Progenitor cell of endocrine pancreas (in vitro differentiated cells): ENCODE measurements around the gene EHD3. TPM values are rescaled to one million over a fixed set of nuclear protein-coding genes. Genes with fewer than 3 reads are reported as not detected.
"Not testable (repeated sequence)": the region's sequence is repeated elsewhere in the genome, so short reads cannot be mapped to it uniquely, and the experiment has no call there.

Experiments
- DNase-seq: peaks from one replicate; pipeline ENCODE4 v3.0.0; 2021; ENCODE audit warnings: low spot score; ENCODE audit not compliant: unreplicated experiment
- H3K27ac Mint-ChIP-seq: 2 replicates; pipeline ENCODE4 v1.8.0; 2021; ENCODE audit warnings: mild to moderate bottlenecking, moderate library complexity, mixed read lengths
- H3K27me3 Mint-ChIP-seq: 2 replicates; pipeline ENCODE4 v1.8.0; 2021; ENCODE audit warnings: mixed read lengths
- H3K36me3 Mint-ChIP-seq: 2 replicates; pipeline ENCODE4 v1.8.0; 2022; ENCODE audit warnings: mixed read lengths; ENCODE audit not compliant: insufficient read depth
- H3K4me1 Mint-ChIP-seq: 2 replicates; pipeline ENCODE4 v1.8.0; 2021; ENCODE audit warnings: low read depth, mixed read lengths
- H3K4me3 Mint-ChIP-seq: 2 replicates; pipeline ENCODE4 v1.8.0; 2021; ENCODE audit warnings: low read depth, mild to moderate bottlenecking, moderate library complexity, mixed read lengths
- H3K9me3 Mint-ChIP-seq: 2 replicates; pipeline ENCODE4 v1.8.0; 2021; ENCODE audit warnings: low read depth, mixed read lengths
- CTCF ChIP-seq: fragments of 200-600 bp; sonication (generic); IDR thresholded peaks from one replicate; pipeline ENCODE4 v1.5.0; 2021; ENCODE audit warnings: antibody characterized with exemption, mild to moderate bottlenecking; ENCODE audit not compliant: unreplicated experiment
- total RNA-seq: library from RNA; stranded (reverse); gene quantifications from 2 replicates; pipeline ENCODE4 v1.2.1, GENCODE V29; 2021

EHD3 gene
- total RNA-seq, 1 donor from 2014 or later: 7.0 TPM

- no peak overlapping the region for H3K27ac Mint-ChIP-seq
- H3K36me3 Mint-ChIP-seq: no peaks in the 10 kb centered on the region
- H3K9me3 Mint-ChIP-seq: no peaks in the 10 kb centered on the region
- peaks cover 7% of the 10 kb centered on the region for H3K27me3 Mint-ChIP-seq
- DNase-seq: no peak
- no peaks in the 10 kb centered on the region for H3K4me1 Mint-ChIP-seq
- no peak for TF ChIP-seq CTCF
- no peak overlapping the region for H3K4me3 Mint-ChIP-seq
Observed at GRCh38 chr2:31274401-31275075, 40.6 kb downstream of the EHD3 start.

- no peak for DNase-seq
- Mint-ChIP-seq H3K4me1 (no peaks in the 10 kb centered on the region), H3K27me3 (peaks cover 7% of the 10 kb centered on the region), H3K27ac (no peak overlapping the region), H3K4me3 (no peak overlapping the region), H3K9me3 (no peaks in the 10 kb centered on the region), H3K36me3 (no peaks in the 10 kb centered on the region)
- TF ChIP-seq CTCF: no peak
Observed at GRCh38 chr2:31275976-31276375, 42.0 kb downstream of the EHD3 start.

GRCh38 chr2:31277621-31278020 lies 43.7 kb downstream of the EHD3 start:
- Mint-ChIP-seq H3K27me3 (peaks cover 7% of the 10 kb centered on the region), H3K9me3 (no peaks in the 10 kb centered on the region), H3K27ac (no peak overlapping the region), H3K4me3 (no peak overlapping the region), H3K36me3 (no peaks in the 10 kb centered on the region), H3K4me1 (no peaks in the 10 kb centered on the region)
- TF ChIP-seq CTCF: no peak
- no peak for DNase-seq

GRCh38 chr2:31282634-31283033 lies 48.7 kb downstream of the EHD3 start:
- H3K27me3 Mint-ChIP-seq: no peaks in the 10 kb centered on the region
- no peak for TF ChIP-seq CTCF
- no peak overlapping the region for H3K4me3 Mint-ChIP-seq
- no peak for DNase-seq
- no peaks in the 10 kb centered on the region for H3K4me1 Mint-ChIP-seq
- no peaks in the 10 kb centered on the region for H3K36me3 Mint-ChIP-seq
- H3K9me3 Mint-ChIP-seq: no peaks in the 10 kb centered on the region
- no peak overlapping the region for H3K27ac Mint-ChIP-seq

GRCh38 chr2:31283193-31283919 lies 49.4 kb downstream of the EHD3 start:
- not testable (repeated sequence) for H3K27me3 Mint-ChIP-seq, DNase-seq, H3K4me1 Mint-ChIP-seq, H3K36me3 Mint-ChIP-seq, H3K27ac Mint-ChIP-seq, H3K9me3 Mint-ChIP-seq, H3K4me3 Mint-ChIP-seq

- H3K27me3 Mint-ChIP-seq: no peaks in the 10 kb centered on the region
Observed at GRCh38 chr2:31284107-31284506, 50.2 kb downstream of the EHD3 start.

More at GRCh38 chr2:31284107-31284506, 50.2 kb downstream of the EHD3 start:
- no peaks in the 10 kb centered on the region for H3K9me3 Mint-ChIP-seq
- peaks cover under 1% of the 10 kb centered on the region for H3K4me1 Mint-ChIP-seq
- no peak overlapping the region for H3K4me3 Mint-ChIP-seq
- H3K27ac Mint-ChIP-seq: no peak overlapping the region
- no peak for DNase-seq
- no peaks in the 10 kb centered on the region for H3K36me3 Mint-ChIP-seq
- no peak for TF ChIP-seq CTCF
